IPS DF 4.7 (cell line): ENCODE measurements around the gene HTR3D.
"Not testable (repeated sequence)": the region's sequence is repeated elsewhere in the genome, so short reads cannot be mapped to it uniquely, and the experiment has no call there.

Experiments used
- DNase-seq: peaks from one replicate; pipeline ENCODE4 v3.0.0-alpha.2; 2013; ENCODE audit warnings: low spot score; ENCODE audit errors: extremely low read depth

HTR3D gene

DNA sequence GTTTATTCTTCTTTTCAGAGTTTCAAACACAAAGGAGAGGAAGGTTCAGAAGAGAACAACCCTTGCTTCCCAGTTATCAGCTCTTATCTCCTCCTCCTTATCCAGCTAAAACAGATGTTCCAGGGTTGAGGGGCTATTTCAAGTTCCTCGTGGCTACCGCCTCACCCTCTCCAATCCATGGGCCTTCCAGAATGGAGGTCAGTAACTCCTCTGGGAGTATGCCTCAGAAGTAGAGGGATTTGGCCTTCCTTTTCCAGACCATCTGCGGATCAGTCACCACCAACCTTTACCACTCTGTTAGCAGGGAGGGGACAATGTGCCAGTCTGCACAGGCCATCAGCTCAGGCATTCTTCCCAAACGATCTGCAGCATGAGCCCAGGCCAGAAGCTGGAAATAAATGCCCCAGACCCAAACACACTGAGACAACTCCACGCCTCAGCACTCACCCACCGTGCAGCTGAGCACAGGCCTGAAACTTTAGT lies 36.1 kb downstream of the HTR3D start:
- no peak for DNase-seq

DNA sequence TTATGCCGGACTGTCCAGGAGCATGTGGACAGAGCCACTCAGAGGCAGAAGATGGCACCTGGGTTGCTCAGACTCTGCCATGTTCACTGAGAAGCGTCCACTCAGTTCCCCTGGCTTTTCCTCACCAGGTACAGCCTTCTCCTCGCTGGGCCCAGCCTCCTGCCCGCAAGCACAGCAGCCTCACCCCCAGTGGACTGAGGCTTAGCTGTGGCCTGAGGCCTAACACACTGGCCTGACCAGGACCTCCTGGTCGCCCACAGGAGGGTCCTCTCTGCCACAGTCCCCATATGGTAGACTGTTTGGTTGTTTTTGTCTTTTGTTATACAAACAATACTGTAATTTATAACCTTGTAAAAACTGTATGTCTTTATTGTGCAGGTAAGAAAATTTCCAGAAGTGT lies 36.8 kb downstream of the HTR3D start:
- no peak for DNase-seq

- DNase-seq: not testable (repeated sequence)
These were observed 39.6 kb downstream of the HTR3D start for GRCh38 chr3:184071142-184071541.

DNA sequence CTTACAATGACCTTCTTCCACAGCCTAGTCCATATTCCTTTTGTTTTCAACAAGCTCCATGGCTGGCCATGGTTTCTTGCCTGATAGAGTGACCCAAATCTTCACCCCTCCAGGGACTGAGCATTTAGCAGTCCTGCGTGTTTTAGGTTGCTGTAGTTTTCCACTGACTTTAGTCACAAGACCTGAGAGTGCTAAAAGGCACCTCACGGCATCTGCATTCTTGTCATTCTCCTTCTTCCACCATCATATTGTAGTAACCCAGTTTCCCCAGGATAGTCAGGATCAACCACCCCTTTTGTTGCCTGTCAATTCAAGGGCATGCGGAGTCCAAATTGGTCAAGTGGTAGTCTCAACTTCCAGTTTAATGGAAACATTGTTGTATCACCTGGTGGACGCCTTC lies 42.1 kb downstream of the HTR3D start:
- DNase-seq: no peak

DNA sequence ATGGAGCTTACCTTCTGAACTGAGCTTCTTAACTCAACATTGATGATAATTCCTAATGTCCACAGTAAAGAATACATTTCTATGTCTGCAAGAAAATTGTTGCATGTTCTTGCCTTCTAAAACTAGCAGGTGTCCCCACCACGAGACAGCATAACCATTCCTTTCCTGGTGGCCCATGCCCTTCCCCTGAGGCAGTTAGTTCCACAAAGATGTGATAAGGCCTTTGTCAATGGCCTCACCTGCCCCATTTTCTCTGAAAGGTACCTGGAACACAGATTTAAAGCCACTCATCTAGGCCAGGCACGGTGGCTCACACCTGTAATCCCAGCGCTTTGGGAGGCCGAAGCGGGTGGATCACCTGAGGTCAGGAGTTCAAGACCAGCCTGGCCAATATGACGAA lies 44.4 kb downstream of the HTR3D start:
- no peak for DNase-seq

DNA sequence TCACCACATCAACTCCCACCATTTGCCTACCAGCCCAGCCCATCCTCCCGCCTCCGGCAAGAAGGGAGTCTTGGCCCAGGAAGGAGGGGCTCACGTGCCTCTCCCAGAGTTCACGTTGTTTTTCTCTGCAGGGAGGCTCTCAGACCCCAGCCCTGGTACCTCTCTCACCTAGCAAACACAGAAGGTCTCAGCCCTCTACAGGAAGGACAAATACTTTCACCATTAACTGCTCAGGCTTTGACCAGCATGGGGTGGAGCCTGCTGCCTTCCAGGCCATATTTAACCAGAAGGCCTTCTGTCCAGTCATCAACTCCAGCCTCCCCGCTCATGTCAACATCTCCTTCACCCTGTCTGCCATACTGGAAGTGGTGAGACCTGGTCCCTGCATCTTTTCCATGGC lies 46.3 kb downstream of the HTR3D start:
- DNase-seq: no peak

DNA sequence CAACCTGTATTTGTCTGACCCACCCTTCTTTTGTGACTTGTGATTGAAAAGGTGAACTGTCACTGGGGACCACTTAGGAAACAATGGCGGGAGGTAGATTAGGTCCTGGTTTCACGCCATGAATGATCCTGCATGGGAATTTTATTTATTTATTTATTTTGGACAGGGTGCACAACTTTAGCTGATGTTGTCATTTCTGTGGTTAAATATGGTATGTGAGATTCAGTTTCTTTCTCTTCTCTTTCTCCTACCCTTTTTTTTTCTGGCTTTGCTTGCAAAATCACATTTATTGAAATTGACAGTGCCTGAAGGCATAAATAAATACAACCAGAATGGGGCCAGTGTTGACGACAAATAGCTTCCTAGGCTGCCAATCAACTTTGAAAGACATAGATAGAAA lies 47.3 kb downstream of the HTR3D start:
- no peak for DNase-seq

DNA sequence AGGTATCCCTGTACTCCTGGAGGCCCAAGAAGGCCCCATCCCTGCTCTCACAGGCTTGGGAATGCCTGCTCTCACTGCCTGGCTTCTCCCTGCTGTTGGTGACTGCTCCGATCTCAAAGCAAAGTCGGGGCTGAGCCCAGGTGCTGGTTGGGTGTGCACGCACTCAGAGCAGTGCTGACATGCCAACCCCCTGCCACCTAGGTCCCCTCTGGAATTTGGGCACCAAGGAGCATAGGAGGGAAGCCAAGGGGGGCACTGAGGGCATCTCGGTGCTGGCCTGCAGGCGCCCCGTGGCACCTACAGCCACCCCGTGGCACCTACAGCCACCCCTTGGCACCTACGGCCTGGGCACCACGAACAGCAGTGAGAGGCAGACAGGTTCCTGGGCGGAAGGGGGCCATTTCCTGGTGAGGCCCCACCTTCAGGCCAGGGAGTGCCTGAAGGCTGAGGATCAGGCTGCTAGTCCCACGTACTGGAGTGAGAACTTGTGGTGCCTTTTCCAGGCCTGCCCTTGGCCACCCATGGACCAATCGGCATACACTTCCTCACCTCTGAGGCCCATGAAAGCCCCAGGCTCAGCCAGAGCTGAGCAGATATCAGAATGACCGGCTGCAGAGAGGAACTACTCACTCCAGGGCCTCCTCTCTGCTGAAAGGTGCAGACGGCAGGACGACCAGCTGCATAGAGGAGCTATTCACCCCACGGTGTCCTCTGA lies 49.7 kb downstream of the HTR3D start:
- no peak for DNase-seq

- no peak for DNase-seq
These were observed 50.5 kb downstream of the HTR3D start for GRCh38 chr3:184082034-184082433.

DNA sequence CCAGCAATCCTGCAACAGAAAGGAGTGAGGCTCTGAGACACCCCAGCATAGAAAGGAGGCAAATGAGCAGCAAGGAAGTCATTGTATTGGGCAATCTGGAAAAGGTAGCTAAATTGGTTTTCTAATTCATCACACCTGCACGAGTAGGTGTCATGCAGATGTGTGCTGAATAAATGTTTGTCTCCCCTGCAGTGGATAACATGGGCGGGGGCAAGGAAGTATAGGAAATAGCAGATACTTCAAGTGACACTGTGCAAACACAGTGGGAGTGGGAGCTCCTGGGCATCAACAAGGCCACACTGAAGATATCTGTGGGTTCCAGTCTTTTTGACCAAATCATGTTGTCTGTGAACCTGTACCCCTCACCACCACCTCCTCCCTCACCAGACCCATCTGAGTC lies 50.9 kb downstream of the HTR3D start:
- no peak for DNase-seq

DNA sequence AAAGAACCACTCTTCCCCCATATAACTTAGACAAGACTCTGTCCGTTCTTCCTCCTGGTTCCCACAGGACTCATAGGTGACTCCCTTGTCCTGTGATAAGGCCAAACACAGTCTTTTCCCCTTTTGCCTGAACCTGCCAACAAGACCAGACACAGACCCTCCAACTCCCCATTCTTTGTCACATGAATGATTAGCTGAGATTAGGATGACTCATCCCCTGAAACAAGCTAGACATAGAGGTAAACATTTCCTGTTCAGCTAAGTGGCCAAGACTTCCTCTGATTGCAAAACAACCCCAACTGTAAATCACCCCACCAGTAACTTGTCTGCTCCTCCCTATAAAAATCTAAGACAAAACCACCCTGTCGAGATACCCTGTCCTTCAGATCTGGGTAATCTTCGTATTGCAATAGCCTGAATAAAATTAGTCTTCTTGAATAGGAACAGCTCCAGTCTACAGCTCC lies 53.9 kb downstream of the HTR3D start:
- no peak for DNase-seq
